ENCODE measurements around the gene TMED9.
"Not testable (repeated sequence)": the region's sequence is repeated elsewhere in the genome, so short reads cannot be mapped to it uniquely, and the experiment has no call there.

The TMED9 gene

DNA sequence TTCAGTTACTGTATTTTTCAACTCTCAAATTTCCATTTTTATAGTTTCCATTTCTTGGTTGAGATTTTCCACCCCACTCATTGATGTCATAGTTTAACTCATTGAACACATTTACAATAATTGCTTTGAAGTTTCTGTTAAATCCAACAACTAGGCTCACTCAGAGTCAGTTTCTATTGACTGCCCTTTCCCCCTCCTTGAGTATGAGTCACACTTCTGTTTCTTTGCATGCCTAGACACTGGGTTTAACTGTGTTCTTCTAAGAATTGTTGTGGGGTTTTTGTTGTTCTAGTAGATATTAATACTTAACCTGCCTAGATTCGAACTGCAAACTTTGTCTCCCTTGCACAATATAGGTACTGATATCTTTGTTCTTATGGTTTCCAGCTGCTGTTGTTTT is 53.5 kb downstream of the TMED9 start:
- H3K9ac ChIP-seq (ENCODE audit: low read length in 5 of 5), result not testable (repeated sequence)

More for the DNA sequence above, 53.5 kb downstream of the TMED9 start:
- H3K4me1 ChIP-seq (ENCODE audit: control insufficient read depth in 5 of 5, insufficient read depth in 5 of 5, low read length in 5 of 5); H3K27me3 ChIP-seq (ENCODE audit: control insufficient read depth in 5 of 5, insufficient read depth in 4 of 5, low read length in 5 of 5); H3K36me3 ChIP-seq (ENCODE audit: control insufficient read depth in 5 of 5, insufficient read depth in 5 of 5, low read length in 5 of 5); H3K27ac ChIP-seq (ENCODE audit: low read depth, low read length); H3K4me3 ChIP-seq (ENCODE audit: low read depth in 1 of 5, low read length in 5 of 5); H3K9me3 ChIP-seq (ENCODE audit: control insufficient read depth in 5 of 5, low read length in 5 of 5): not testable (repeated sequence)

All from subcutaneous abdominal adipose tissue (tissue), 5 donors.